HCT116 (cell line): Measurements from ENCODE around the gene LRRD1. TPM values are rescaled to one million over a fixed set of nuclear protein-coding genes. Genes with fewer than 3 reads are reported as not detected.

Experiments used
- ATAC-seq: fragments of 200-7000 bp; cut with Tn5 transposase; 2 replicates; pipeline ENCODE4 v1.9.1; 2020; ENCODE audit warnings: mild to moderate bottlenecking, moderate library complexity
- BruUV-seq: library from RNA; stranded (reverse); fragments of 400-500 nt; replicated peaks from 2 replicates; lab custom pipeline; 2021; lab: Mats Ljungman, UMichigan
- CTCF ChIA-PET: fragments of 300-600 bp; sonication (Branson Sonifier 250); formaldehyde crosslinking; loops from one replicate; lab custom pipeline; 2021; ENCODE audit warnings: antibody characterized with exemption; lab: Charles Lee
- POLR2A ChIA-PET: fragments of 300-600, 350-600 bp; sonication (Branson Sonifier 250); formaldehyde crosslinking; loops from one replicate; lab custom pipeline; 2021; ENCODE audit warnings: antibody characterized with exemption; lab: Charles Lee
- RAD21 ChIA-PET, 2 experiments: fragments of 300-600 bp; sonication (Branson Sonifier 250); formaldehyde crosslinking; loops; one replicate each; lab custom pipeline; 2023; ENCODE audit warnings: low total read pairs in 2 of 2; ENCODE audit not compliant: uncharacterized antibody in 2 of 2, unreplicated experiment in 2 of 2, low non-redundant PET in 1 of 2; lab: Charles Lee
- DNase-seq: peaks from one replicate; pipeline ENCODE4 v3.0.0-alpha.2; 2010; ENCODE audit warnings: low read depth, low spot score
- H2AFZ ChIP-seq: fragments of 200-600 bp; shearing (Covaris generic), sonication (generic); 2 replicates; pipeline ENCODE4 v1.6.1; 2017; ENCODE audit warnings: low read depth, mixed run types, mixed read lengths, antibody characterized with exemption, low read length; ENCODE audit not compliant: poor library complexity, severe bottlenecking
- H3K27ac ChIP-seq: 2 replicates; pipeline ENCODE4 v1.5.1; 2012; ENCODE audit warnings: low read depth, low read length
- H3K27me3 ChIP-seq: fragments of 200-600 bp; sonication (generic); 2 replicates; pipeline ENCODE4 v1.6.1; 2016; ENCODE audit warnings: mixed run types, low read length, mixed read lengths; ENCODE audit not compliant: insufficient read depth
- H3K36me3 ChIP-seq, 2 experiments: fragments of 200-500 bp in 1 of 2; fragments of 200-600 bp in 1 of 2; sonication (Bioruptor generic) in 1 of 2; sonication (generic) in 1 of 2; 2 replicates each; pipeline versions ENCODE4 v1.5.1 to v1.6.1; 2014 to 2016; ENCODE audit warnings: low read length in 2 of 2, inconsistent platforms in 1 of 2, mixed read lengths in 1 of 2, mixed run types in 1 of 2; ENCODE audit not compliant: insufficient read depth in 2 of 2, control insufficient read depth in 1 of 2
- H3K4me1 ChIP-seq, 2 experiments: fragments of 200-600 bp in 1 of 2; sonication (generic) in 1 of 2; 2 replicates each; pipeline versions ENCODE4 v1.5.1 to v1.6.1; 2012 to 2017; ENCODE audit warnings: low read length in 2 of 2, inconsistent platforms in 1 of 2, mild to moderate bottlenecking in 1 of 2, mixed read lengths in 1 of 2, mixed run types in 1 of 2, moderate library complexity in 1 of 2; ENCODE audit not compliant: insufficient read depth in 2 of 2, control insufficient read depth in 1 of 2
- H3K4me2 ChIP-seq: fragments of 200-600 bp; sonication (generic); 2 replicates; pipeline ENCODE4 v1.6.1; 2017; ENCODE audit warnings: mixed run types, low read length, mixed read lengths
- H3K4me3 ChIP-seq, 2 experiments: fragments of 200-600 bp in 1 of 2; sonication (generic) in 1 of 2; replicated peaks in 1 of 2; 2 replicates each; pipeline ENCODE4 v1.5.1; 2011 to 2016; ENCODE audit warnings: low read length in 2 of 2, control low read depth in 1 of 2, low read depth in 1 of 2, mild to moderate bottlenecking in 1 of 2, mixed read lengths in 1 of 2, mixed run types in 1 of 2
- H3K79me2 ChIP-seq: fragments of 200-600 bp; sonication (generic); 2 replicates; pipeline ENCODE4 v1.6.1; 2017; ENCODE audit warnings: mild to moderate bottlenecking, mixed run types, low read length, moderate library complexity, mixed read lengths; ENCODE audit not compliant: insufficient read depth
- H3K9ac ChIP-seq: fragments of 200-600 bp; sonication (generic); 2 replicates; pipeline ENCODE4 v1.6.1; 2016; ENCODE audit warnings: low read length, mixed read lengths
- H3K9me2 ChIP-seq: fragments of 200-600 bp; sonication (generic), shearing (Covaris generic); 2 replicates; pipeline ENCODE4 v1.6.1; 2017; ENCODE audit warnings: mixed run types, mild to moderate bottlenecking, moderate library complexity; ENCODE audit not compliant: insufficient read depth
- H3K9me3 ChIP-seq, 2 experiments: fragments of 200-500 bp in 1 of 2; fragments of 200-600 bp in 1 of 2; sonication (Bioruptor generic) in 1 of 2; sonication (generic) in 1 of 2; 2 replicates each; pipeline ENCODE4 v1.6.1; 2014 to 2017; ENCODE audit warnings: low read length in 2 of 2, mixed read lengths in 2 of 2, inconsistent platforms in 1 of 2, low read depth in 1 of 2, mild to moderate bottlenecking in 1 of 2, mixed run types in 1 of 2, moderate library complexity in 1 of 2; ENCODE audit not compliant: control insufficient read depth in 1 of 2, insufficient read depth in 1 of 2
- H4K20me1 ChIP-seq: fragments of 200-600 bp; sonication (generic), shearing (Covaris generic); 2 replicates; pipeline ENCODE4 v1.6.1; 2017; ENCODE audit warnings: mixed run types, mild to moderate bottlenecking, moderate library complexity; ENCODE audit not compliant: insufficient read depth
- CBX3 ChIP-seq: IDR thresholded peaks from 2 replicates; pipeline ENCODE4 v1.6.1; 2012; ENCODE audit warnings: low read depth
- CTCF ChIP-seq, 3 experiments: fragments of 200-600 bp in 1 of 3; sonication (generic) in 1 of 3; IDR thresholded peaks in 2 of 3; conservative IDR thresholded peaks in 1 of 3; 2 replicates each; pipeline ENCODE4 v1.5.1; 2012 to 2017; ENCODE audit warnings: low read depth in 2 of 3, low read length in 2 of 3, antibody characterized with exemption in 1 of 3, borderline replicate concordance in 1 of 3, control low read depth in 1 of 3, mild to moderate bottlenecking in 1 of 3, mixed read lengths in 1 of 3, mixed run types in 1 of 3, moderate library complexity in 1 of 3; ENCODE audit not compliant: insufficient read depth in 1 of 3
- EGR1 ChIP-seq: IDR thresholded peaks from 2 replicates; pipeline ENCODE4 v1.6.1; 2012; ENCODE audit warnings: low read depth
- POLR2AphosphoS5 ChIP-seq: IDR thresholded peaks from 2 replicates; pipeline ENCODE4 v1.6.1; 2011; ENCODE audit warnings: mild to moderate bottlenecking, low read depth, low read length, moderate library complexity
- REST ChIP-seq: IDR thresholded peaks from 2 replicates; pipeline ENCODE4 v1.6.1; 2012; ENCODE audit warnings: low read depth
- TCF7L2 ChIP-seq: IDR thresholded peaks from 2 replicates; pipeline ENCODE4 v1.7.0; 2011; ENCODE audit warnings: borderline replicate concordance, inconsistent platforms; ENCODE audit not compliant: insufficient read depth, insufficient read length; ENCODE audit errors: extremely low read depth
- ZFX ChIP-seq: fragments of 450-650 bp; IDR thresholded peaks from 2 replicates; pipeline ENCODE4 v1.6.1; 2017
- ZNF274 ChIP-seq: fragments of 200-500 bp; sonication (Bioruptor generic); IDR thresholded peaks from 2 replicates; pipeline ENCODE4 v1.6.1; 2014; ENCODE audit warnings: mild to moderate bottlenecking, low read depth, low read length, inconsistent platforms
- intact Hi-C: fragments of 100-400 bp; cut with micrococcal nuclease; formaldehyde crosslinking; loops from 2 replicates; pipeline ENCODE4 v1.10.0; 2022
- total RNA-seq: library from RNA; stranded (reverse); gene quantifications from one replicate; pipeline ENCODE4 v1.2.1, GENCODE V29; 2021; ENCODE audit not compliant: unreplicated experiment

The LRRD1 gene
- total RNA-seq, 1 experiment from 2014 or later, result not detected

- RAD21 ChIA-PET, result no interaction called here
- H3K4me2 ChIP-seq, result no peak overlapping the region
- POLR2A ChIA-PET, result no interaction called here
- H3K4me3 ChIP-seq, result no peak overlapping the region
- H3K27me3 ChIP-seq, result no peaks in the 10 kb centered on the region
- no peaks in the 10 kb centered on the region for H4K20me1 ChIP-seq
- H3K9me2 ChIP-seq, result no peaks in the 10 kb centered on the region
- H2AFZ ChIP-seq, result no peak overlapping the region
- intact Hi-C loops, result no loop called here
- H3K9me3 ChIP-seq, result no peaks in the 10 kb centered on the region
- H3K9ac ChIP-seq, result no peak overlapping the region
- no peak overlapping the region for H3K27ac ChIP-seq
- H3K79me2 ChIP-seq, result no peaks in the 10 kb centered on the region
- H3K36me3 ChIP-seq, result no peaks in the 10 kb centered on the region
- no peak for ATAC-seq
- no TSS peak for BruUV-seq
- peaks cover 5 to 9% of the 10 kb centered on the region in 2 experiments; a peak in 3 of 4 replicates for H3K4me1 ChIP-seq
- no peak for DNase-seq
- TF ChIP-seq ZFX, result no peak
- no peak for TF ChIP-seq CTCF (IDR thresholded peaks at IDR 0.05 in 2 of 3, conservative IDR thresholded peaks at IDR 0.05 in 1 of 3; ENCODE audit: borderline replicate concordance in 1 of 3, insufficient read depth in 1 of 3, low read depth in 2 of 3, low read length in 2 of 3)
- TF ChIP-seq POLR2AphosphoS5, result no peak
- TF ChIP-seq EGR1, result no peak
- no peak for TF ChIP-seq ZNF274
- no peak for TF ChIP-seq REST
- TF ChIP-seq CBX3, result no peak
- TF ChIP-seq TCF7L2, result no peak
- TF ChIP-seq, all 23 proteins: peak for 0
- CTCF ChIA-PET, result no interaction called here
Measured at GRCh38 chr7:92150450-92151017, 28.4 kb downstream of the LRRD1 start.
